Endothelial cell (in vitro differentiated cells): Measurements from ENCODE around the gene MB21D2. TPM values are rescaled to one million over a fixed set of nuclear protein-coding genes. Genes with fewer than 3 reads are reported as not detected.

Source experiments
- DNase-seq: peaks from one replicate; pipeline ENCODE4 v3.0.0; 2021; ENCODE audit warnings: low spot score
- H3K27ac Mint-ChIP-seq: one replicate; pipeline ENCODE4 v1.8.0; 2021; ENCODE audit warnings: mixed read lengths, inconsistent platforms; ENCODE audit not compliant: unreplicated experiment
- H3K27me3 Mint-ChIP-seq: one replicate; pipeline ENCODE4 v1.8.0; 2021; ENCODE audit warnings: mild to moderate bottlenecking, moderate library complexity, mixed read lengths, inconsistent platforms; ENCODE audit not compliant: unreplicated experiment
- H3K36me3 Mint-ChIP-seq: one replicate; pipeline ENCODE4 v1.8.0; 2021; ENCODE audit warnings: mild to moderate bottlenecking, low read depth, mixed read lengths, inconsistent platforms; ENCODE audit not compliant: unreplicated experiment
- H3K4me1 Mint-ChIP-seq: one replicate; pipeline ENCODE4 v1.8.0; 2021; ENCODE audit warnings: mild to moderate bottlenecking, mixed read lengths, inconsistent platforms; ENCODE audit not compliant: unreplicated experiment
- H3K4me3 Mint-ChIP-seq: one replicate; pipeline ENCODE4 v1.8.0; 2021; ENCODE audit warnings: mild to moderate bottlenecking, mixed read lengths, inconsistent platforms; ENCODE audit not compliant: unreplicated experiment
- H3K9me3 Mint-ChIP-seq: one replicate; pipeline ENCODE4 v1.8.0; 2021; ENCODE audit warnings: mixed read lengths, inconsistent platforms; ENCODE audit not compliant: unreplicated experiment
- CTCF ChIP-seq: fragments of 200-600 bp; sonication (generic); IDR thresholded peaks from one replicate; pipeline ENCODE4 v1.5.0; 2021; ENCODE audit warnings: antibody characterized with exemption; ENCODE audit not compliant: unreplicated experiment
- total RNA-seq: library from RNA; stranded (reverse); fragmentation: NEBNext Ultra II Directional; extraction: Animal tissue kit (Norgen Biotek cat#: 25700); gene quantifications from one replicate; pipeline ENCODE4 v1.2.1, GENCODE V29; 2021; ENCODE audit not compliant: unreplicated experiment

The MB21D2 gene
- total RNA-seq, 1 donor from 2014 or later, result 4.3 TPM

DNA sequence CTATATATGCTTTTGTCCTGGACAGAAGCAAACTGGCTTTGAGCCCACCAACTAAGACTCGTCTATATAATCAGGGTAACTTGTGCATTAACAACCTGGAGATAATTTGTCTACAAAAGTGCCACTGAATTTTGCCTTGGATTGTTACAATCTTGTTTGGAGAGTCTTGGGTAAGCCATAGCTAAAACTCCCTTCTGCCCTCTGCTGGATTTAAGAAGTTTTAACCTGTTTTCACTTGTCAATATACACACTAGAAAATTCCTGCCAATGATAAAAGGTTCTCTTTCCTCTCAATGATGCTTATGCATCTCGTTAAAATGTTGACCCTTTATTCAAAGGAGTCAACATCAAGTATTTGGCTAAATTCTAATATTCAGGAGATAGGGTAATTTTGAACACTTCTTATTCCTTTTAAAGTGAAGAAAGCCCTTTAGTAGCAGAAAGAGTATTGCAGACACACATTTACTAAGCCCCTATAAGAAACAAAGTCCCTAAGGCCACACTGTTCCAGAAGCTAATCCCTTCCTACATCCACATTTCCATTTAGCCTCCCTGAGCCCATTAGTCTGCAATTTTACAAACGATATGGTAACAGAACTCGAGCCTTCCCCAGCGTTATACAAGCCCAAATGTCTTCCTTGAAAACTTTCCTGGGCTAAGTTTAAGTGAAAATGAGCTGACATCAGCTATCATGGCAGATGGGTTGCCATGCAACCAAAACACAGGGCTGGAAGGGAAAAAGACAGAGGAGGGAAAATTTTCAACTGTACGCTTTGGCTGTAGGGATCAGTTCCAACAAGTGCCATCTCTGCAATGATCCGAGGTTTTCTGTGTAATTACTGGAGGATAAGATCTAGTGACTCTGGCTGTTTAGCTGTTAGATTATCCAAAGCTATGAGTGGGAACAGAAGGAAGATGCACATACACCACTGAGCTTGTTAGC is 114.4 kb downstream of the MB21D2 start:
- peak; percentile 56 for TF ChIP-seq CTCF
- no peaks in the 10 kb centered on the region for H3K4me1 Mint-ChIP-seq
- no peaks in the 10 kb centered on the region for H3K27me3 Mint-ChIP-seq
- H3K4me3 Mint-ChIP-seq, result no peak overlapping the region
- H3K27ac Mint-ChIP-seq, result no peak overlapping the region
- DNase-seq, result no peak
- H3K36me3 Mint-ChIP-seq, result no peaks in the 10 kb centered on the region
- H3K9me3 Mint-ChIP-seq, result no peaks in the 10 kb centered on the region

- no peaks in the 10 kb centered on the region for H3K36me3 Mint-ChIP-seq
- H3K9me3 Mint-ChIP-seq, result no peaks in the 10 kb centered on the region
- H3K27me3 Mint-ChIP-seq, result no peaks in the 10 kb centered on the region
- DNase-seq, result no peak
- H3K4me3 Mint-ChIP-seq, result no peak overlapping the region
- H3K4me1 Mint-ChIP-seq, result no peaks in the 10 kb centered on the region
- no peak for TF ChIP-seq CTCF
- H3K27ac Mint-ChIP-seq, result no peak overlapping the region
These were observed 115.7 kb downstream of the MB21D2 start for GRCh38 chr3:192801985-192802384.

DNA sequence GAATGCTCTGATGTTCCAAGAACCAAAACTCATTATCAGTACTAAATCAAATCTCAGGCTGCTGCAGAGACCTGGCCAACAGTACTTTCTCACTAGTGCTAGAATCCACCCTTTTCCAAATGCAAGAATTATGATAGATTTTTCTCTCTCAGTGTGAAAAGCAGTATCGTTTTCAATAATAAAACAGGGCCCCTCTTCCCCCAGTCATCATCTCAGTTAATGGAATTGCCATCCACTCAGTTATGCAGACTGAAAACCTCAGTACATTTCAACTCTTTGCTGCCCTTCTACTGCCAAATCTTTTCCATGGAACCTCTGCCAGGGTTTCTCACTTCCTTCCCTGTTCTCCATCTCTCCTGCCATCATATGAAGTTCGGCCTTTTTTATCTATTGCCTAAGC is 117.9 kb downstream of the MB21D2 start:
- Mint-ChIP-seq H3K4me3 (no peak overlapping the region), H3K27ac (no peak overlapping the region), H3K9me3 (no peaks in the 10 kb centered on the region), H3K27me3 (no peaks in the 10 kb centered on the region), H3K36me3 (no peaks in the 10 kb centered on the region), H3K4me1 (no peaks in the 10 kb centered on the region)
- TF ChIP-seq CTCF, result no peak
- DNase-seq, result no peak

GRCh38 chr3:192795021-192795420 is 122.6 kb downstream of the MB21D2 start:
- Mint-ChIP-seq H3K27ac (no peak overlapping the region), H3K4me3 (no peak overlapping the region), H3K9me3 (no peaks in the 10 kb centered on the region), H3K27me3 (no peaks in the 10 kb centered on the region), H3K36me3 (no peaks in the 10 kb centered on the region), H3K4me1 (no peaks in the 10 kb centered on the region)
- no peak for TF ChIP-seq CTCF
- no peak for DNase-seq

- H3K4me3 Mint-ChIP-seq, result no peak overlapping the region
- H3K4me1 Mint-ChIP-seq, result no peaks in the 10 kb centered on the region
- no peaks in the 10 kb centered on the region for H3K9me3 Mint-ChIP-seq
- H3K27ac Mint-ChIP-seq, result no peak overlapping the region
- DNase-seq, result no peak
- no peaks in the 10 kb centered on the region for H3K36me3 Mint-ChIP-seq
- no peaks in the 10 kb centered on the region for H3K27me3 Mint-ChIP-seq
- TF ChIP-seq CTCF, result no peak
These were observed 123.4 kb downstream of the MB21D2 start for GRCh38 chr3:192794216-192794615.
